Stomach (tissue), 9 donors: ENCODE results near the gene SPINK1. TPM values are rescaled to one million over a fixed set of nuclear protein-coding genes. Genes with fewer than 3 reads are reported as not detected.
"Not testable (repeated sequence)": the region's sequence is repeated elsewhere in the genome, so short reads cannot be mapped to it uniquely, and the experiment has no call there.

Experiments
- DNase-seq, 2 donors: peaks; one replicate each; pipeline versions ENCODE4 v3.0.0 to v3.0.0-alpha.2; 2013 to 2019
- H3K27ac ChIP-seq, 5 donors: fragments of 200-600 bp in 4 of 5; sonication (generic) in 4 of 5; one replicate each; pipeline ENCODE4 v1.5.1; 2013 to 2019; ENCODE audit warnings: mild to moderate bottlenecking in 1 of 5, moderate library complexity in 1 of 5
- H3K27me3 ChIP-seq, 3 donors: fragments of 200-600 bp; sonication (generic); one replicate each; pipeline ENCODE4 v1.5.1; 2017 to 2019; ENCODE audit warnings: mixed run types in 1 of 3
- H3K36me3 ChIP-seq, 4 donors: fragments of 200-600 bp; sonication (generic); 1 replicate in 3 of 4; 2 replicates in 1 of 4; pipeline ENCODE4 v1.5.1; 2016 to 2019
- H3K4me1 ChIP-seq, 4 donors: fragments of 200-600 bp; sonication (generic); one replicate each; pipeline ENCODE4 v1.5.1; 2016 to 2019
- H3K4me3 ChIP-seq, 4 donors: fragments of 200-600 bp; sonication (generic) in 3 of 4; one replicate each; pipeline ENCODE4 v1.5.1; 2016 to 2019; ENCODE audit warnings: mild to moderate bottlenecking in 1 of 4
- H3K9me3 ChIP-seq, 4 donors: fragments of 200-600 bp; sonication (generic); one replicate each; pipeline ENCODE4 v1.5.1; 2016 to 2019
- CTCF ChIP-seq, 7 experiments: fragments of 450-650 bp in 4 of 7; fragments of 200-600 bp in 3 of 7; sonication (generic) in 3 of 7; IDR thresholded peaks; one replicate each; pipeline ENCODE4 v1.5.1; 2016 to 2019; ENCODE audit warnings: antibody characterized with exemption in 7 of 7, control low read depth in 2 of 7, mild to moderate bottlenecking in 1 of 7
- EP300 ChIP-seq: sonication (generic); formaldehyde crosslinking; IDR thresholded peaks from one replicate; pipeline ENCODE4 v1.6.1; 2017; ENCODE audit warnings: antibody characterized with exemption
- POLR2A ChIP-seq, 4 donors: fragments of 450-650 bp; IDR thresholded peaks; one replicate each; pipeline ENCODE4 v1.6.1; 2016; ENCODE audit warnings: antibody characterized with exemption in 4 of 4, control low read depth in 2 of 4, mild to moderate bottlenecking in 1 of 4, moderate library complexity in 1 of 4
- POLR2AphosphoS5 ChIP-seq, 3 donors: sonication (generic); formaldehyde crosslinking; IDR thresholded peaks; one replicate each; pipeline ENCODE4 v1.6.1; 2016; ENCODE audit warnings: antibody characterized with exemption in 3 of 3
- WGBS, 5 donors: extraction: QIAGEN DNeasy Blood & Tissue Kit in 3 of 5; methylation state at CpG; one replicate each; pipeline versions ENCODE4 v1.1.5 to v1.1.7; 2013 to 2018; 5-methylcytosine and 5-hydroxymethylcytosine counted together
- intact Hi-C: fragments of 100-400 bp; cut with DNase I; formaldehyde crosslinking; loops from one replicate; pipeline ENCODE4 v1.15.1; 2023; ENCODE audit warnings: low total_unique reads
- polyA plus RNA-seq, 3 donors: library from polyadenylated mRNA; stranded (reverse); fragments of 200-250 nt; gene quantifications; one replicate each; pipeline ENCODE4 v1.2.3, GENCODE V29; 2013
- total RNA-seq, 5 donors: library from RNA; depleted of rRNA; stranded (reverse); fragments of >200 nt; gene quantifications; one replicate each; pipeline versions ENCODE4 v1.1.0 to v1.2.3, GENCODE V29; 2014 to 2016
- donor health status: healthy with polysubstance abuse.
- donor health status: Bipolar disorder and iron deficiency.
- donor health status: healthy.

Gene SPINK1
- total and polyA plus RNA-seq, 8 donors = 2.6 to 6,952 (median 1,809) TPM

GRCh38 chr5:147842869-147843268 is 11.4 kb upstream of the SPINK1 start:
- Histone ChIP-seq H3K27ac (no peak overlapping the region), H3K4me1 (peaks cover 0 to 7% (median 5%) of the 10 kb centered on the region in 4 donors), H3K36me3 (no peaks in the 10 kb centered on the region), H3K9me3 (no peaks in the 10 kb centered on the region), H3K4me3 (no peak overlapping the region), H3K27me3 (no peaks in the 10 kb centered on the region)
- TF ChIP-seq POLR2A (IDR thresholded peaks at IDR 0.05) (no peak), EP300 (no peak), CTCF (IDR thresholded peaks at IDR 0.05) (no peak), POLR2AphosphoS5 (IDR thresholded peaks at IDR 0.05) (no peak)
- no peak for DNase-seq
- intact Hi-C loops = no loop called here
- 45 to 79% (median 66%) methylated on average over 2 of the region's 2 CpGs for WGBS, 5 donors

GRCh38 chr5:147836439-147836838 is 5.0 kb upstream of the SPINK1 start:
- Histone ChIP-seq H3K9me3 (no peaks in the 10 kb centered on the region), H3K27me3 (no peaks in the 10 kb centered on the region), H3K36me3 (no peaks in the 10 kb centered on the region), H3K27ac (peak overlapping the region in 4 of 5 donors; percentile 46 to 83 (median 76)), H3K4me3 (no peak overlapping the region), H3K4me1 (peaks cover 0 to 29% (median 16%) of the 10 kb centered on the region in 4 donors)
- intact Hi-C loops = no loop called here
- no peak for TF ChIP-seq POLR2AphosphoS5 (IDR thresholded peaks at IDR 0.05)
- no peak for TF ChIP-seq POLR2A (IDR thresholded peaks at IDR 0.05)
- no peak for TF ChIP-seq EP300
- no peak for TF ChIP-seq CTCF (IDR thresholded peaks at IDR 0.05)
- WGBS, 5 donors = 47 to 62% (median 60%) methylated on average over 3 of the region's 3 CpGs
- no peak for DNase-seq

- peak in 1 of 2 donors; percentile 49 for DNase-seq
- Histone ChIP-seq H3K4me1 (peaks cover 0 to 29% (median 16%) of the 10 kb centered on the region in 4 donors), H3K9me3 (no peaks in the 10 kb centered on the region), H3K4me3 (no peak overlapping the region), H3K27me3 (no peaks in the 10 kb centered on the region), H3K36me3 (no peaks in the 10 kb centered on the region), H3K27ac (peak overlapping the region in 4 of 5 donors; percentile 46 to 83 (median 76))
- intact Hi-C loops = no loop called here
- TF ChIP-seq EP300 (no peak), POLR2AphosphoS5 (IDR thresholded peaks at IDR 0.05) (peak in 2 of 3 donors; percentile 68 to 72)
- 12 to 25% (median 14%) methylated on average over 2 of the region's 2 CpGs for WGBS, 5 donors
Observed at GRCh38 chr5:147835386-147835798, 3.9 kb upstream of the SPINK1 start.

- 34 to 51% (median 43%) methylated on average over 1 of the region's 1 CpG for WGBS, 5 donors
- TF ChIP-seq EP300 = no peak
- TF ChIP-seq POLR2A (IDR thresholded peaks at IDR 0.05) = no peak
- TF ChIP-seq POLR2AphosphoS5 (IDR thresholded peaks at IDR 0.05) = no peak
- TF ChIP-seq CTCF (IDR thresholded peaks at IDR 0.05) = no peak
- H3K36me3 ChIP-seq = no peaks in the 10 kb centered on the region
- H3K27ac ChIP-seq = peak overlapping the region in 2 of 5 donors; percentile 66 to 77
- no peak for DNase-seq
- H3K27me3 ChIP-seq = no peaks in the 10 kb centered on the region
- H3K4me3 ChIP-seq = peak overlapping the region in 1 of 4 donors; percentile 55
- intact Hi-C loops = no loop called here
- peaks cover 0 to 22% (median 9%) of the 10 kb centered on the region in 4 donors for H3K4me1 ChIP-seq
- no peaks in the 10 kb centered on the region for H3K9me3 ChIP-seq
Observed at GRCh38 chr5:147832541-147832940, 1.1 kb upstream of the SPINK1 start.

- peak overlapping the region in 4 of 5 donors; percentile 37 to 77 (median 56) for H3K27ac ChIP-seq
- no peaks in the 10 kb centered on the region for H3K9me3 ChIP-seq
- H3K4me1 ChIP-seq = peaks cover 0 to 21% (median 9%) of the 10 kb centered on the region in 4 donors
- H3K4me3 ChIP-seq = peak overlapping the region; percentile 16 to 55 (median 37)
- TF ChIP-seq POLR2AphosphoS5 (IDR thresholded peaks at IDR 0.05) (no peak), CTCF (IDR thresholded peaks at IDR 0.05) (no peak), EP300 (no peak), POLR2A (IDR thresholded peaks at IDR 0.05) (no peak)
- no peak for DNase-seq
- no peaks in the 10 kb centered on the region for H3K27me3 ChIP-seq
- H3K36me3 ChIP-seq = peaks cover 0 to 5% (median 0%) of the 10 kb centered on the region in 4 donors
- intact Hi-C loops = no loop called here
Observed at GRCh38 chr5:147830035-147830434, 1.4 kb downstream of the SPINK1 start.

GRCh38 chr5:147827017-147827416 is 4.5 kb downstream of the SPINK1 start:
- not testable (repeated sequence) for H3K9me3 ChIP-seq, H3K27me3 ChIP-seq, DNase-seq
- H3K4me3 ChIP-seq = peak overlapping the region in 3 of 4 donors; percentile 10 to 55 (median 37)
- intact Hi-C loops = loop anchor here (10.0 kb wide), 1 partner anchor 202 kb away; no protein-coding TSS in a partner anchor
- peak overlapping the region in 4 of 5 donors; percentile 29 to 77 (median 62) for H3K27ac ChIP-seq
- peaks cover 0 to 24% (median 0%) of the 10 kb centered on the region in 4 donors for H3K36me3 ChIP-seq
- 51 to 75% (median 60%) methylated on average over 5 of the region's 5 CpGs for WGBS, 5 donors
- H3K4me1 ChIP-seq = peaks cover 0 to 34% (median 11%) of the 10 kb centered on the region in 4 donors
